K562 (cell line): ENCODE data around the gene ZSCAN29. TPM values are rescaled to one million over a fixed set of nuclear protein-coding genes. Genes with fewer than 3 reads are reported as not detected.
A peak's percentile ranks its signal among the peaks of the same experiment; 100 is the strongest.

Experiments used
- ATAC-seq: fragments of 200-7000 bp; cut with Tn5 transposase; 3 replicates; pipeline ENCODE4 v1.9.1; 2020; ENCODE audit warnings: moderate library complexity
- BruUV-seq: library from RNA; stranded (reverse); fragments of 400-500 nt; replicated peaks from 2 replicates; lab custom pipeline; 2021; lab: Mats Ljungman, UMichigan
- CTCF ChIA-PET: fragments of 300-600 bp; formaldehyde crosslinking; extraction: SDS; loops from one replicate; lab custom pipeline; 2021; ENCODE audit warnings: low intra/inter-chr PET ratio; lab: Yijun Ruan, JAX
- POLR2A ChIA-PET: fragments of 300-600, 350-650 bp; sonication (Branson Sonifier 250); formaldehyde crosslinking; extraction: SDS; loops from one replicate; lab custom pipeline; 2021; ENCODE audit warnings: antibody characterized with exemption, inconsistent platforms; lab: Yijun Ruan, JAX
- DNase-seq, 4 experiments: peaks; one replicate each; pipeline versions ENCODE4 v3.0.0 to v3.0.0-alpha.2; 2011 to 2018; ENCODE audit warnings: low spot score in 3 of 4, mixed read lengths in 3 of 4; ENCODE audit errors: extremely low read depth in 1 of 4
- FAIRE-seq: peaks from 2 replicates; lab custom pipeline; 2011; peaks lifted over from hg19 to GRCh38; lab: Jason Lieb, UNC
- H2AFZ ChIP-seq: 2 replicates; pipeline ENCODE4 v1.6.0; 2011; ENCODE audit warnings: low read depth, low read length, control low read depth, inconsistent platforms
- H3K27ac ChIP-seq: fragments of 200-600 bp; 3 replicates; pipeline ENCODE4 v1.8.0; 2011; ENCODE audit warnings: low read depth, mild to moderate bottlenecking, control low read depth, inconsistent platforms, low read length, moderate library complexity, mixed read lengths; ENCODE audit errors: extremely low read depth
- H3K27me3 ChIP-seq, 2 experiments: fragments of 300-600 bp in 1 of 2; 2 replicates in 1 of 2; 3 replicates in 1 of 2; pipeline versions ENCODE4 v1.6.0 to v1.8.0; 2011; ENCODE audit warnings: inconsistent platforms in 2 of 2, low read length in 2 of 2, mild to moderate bottlenecking in 1 of 2, mixed read lengths in 1 of 2, moderate library complexity in 1 of 2; ENCODE audit not compliant: control insufficient read depth in 2 of 2, insufficient read depth in 2 of 2
- H3K36me3 ChIP-seq: fragments of 300-600 bp; 3 replicates; pipeline ENCODE4 v1.8.0; 2011; ENCODE audit warnings: mild to moderate bottlenecking, low read length, inconsistent platforms; ENCODE audit not compliant: control insufficient read depth, insufficient read depth
- H3K4me1 ChIP-seq, 2 experiments: fragments of 200-600 bp in 1 of 2; replicated peaks in 1 of 2; 2 replicates in 1 of 2; 3 replicates in 1 of 2; pipeline versions ENCODE4 v1.5.1 to v1.8.0; 2011; ENCODE audit warnings: inconsistent platforms in 2 of 2, low read length in 2 of 2, mild to moderate bottlenecking in 1 of 2, mixed read lengths in 1 of 2, moderate library complexity in 1 of 2; ENCODE audit not compliant: control insufficient read depth in 2 of 2, insufficient read depth in 2 of 2
- H3K4me2 ChIP-seq: 2 replicates; pipeline ENCODE4 v1.6.1; 2011; ENCODE audit warnings: low read length, control low read depth, inconsistent platforms, mixed read lengths; ENCODE audit not compliant: insufficient read depth
- H3K4me3 ChIP-seq: fragments of 200-600 bp; sonication (generic), shearing (Covaris generic); 2 replicates; pipeline ENCODE4 v1.5.1; 2016; ENCODE audit warnings: control low read depth, inconsistent platforms
- H3K79me2 ChIP-seq: fragments of 200-600 bp; 3 replicates; pipeline ENCODE4 v1.8.0; 2011; ENCODE audit warnings: low read length, inconsistent platforms; ENCODE audit not compliant: control insufficient read depth, insufficient read depth
- H3K9ac ChIP-seq, 2 experiments: 2 replicates each; pipeline versions ENCODE4 v1.6.0 to v1.6.1; 2011; ENCODE audit warnings: low read depth in 2 of 2, low read length in 2 of 2, control low read depth in 1 of 2, inconsistent platforms in 1 of 2, mild to moderate bottlenecking in 1 of 2, mixed read lengths in 1 of 2; ENCODE audit not compliant: insufficient read depth in 1 of 2
- H3K9me1 ChIP-seq: one replicate; pipeline ENCODE4 v1.6.0; 2011; ENCODE audit warnings: inconsistent platforms, mild to moderate bottlenecking, low read length, moderate library complexity; ENCODE audit not compliant: control insufficient read depth, insufficient read depth
- H3K9me3 ChIP-seq: replicated peaks from 2 replicates; pipeline ENCODE4 v1.5.1; 2011; ENCODE audit warnings: low read depth, low read length, inconsistent platforms; ENCODE audit not compliant: control insufficient read depth, insufficient read depth
- H4K20me1 ChIP-seq: replicated peaks from 2 replicates; pipeline ENCODE4 v1.6.1; 2011; ENCODE audit warnings: low read length, inconsistent platforms, mixed read lengths; ENCODE audit not compliant: control insufficient read depth, insufficient read depth
- CEBPG ChIP-seq, 3 experiments: fragments of 200-800 bp in 1 of 3; sonication (Bioruptor generic) in 1 of 3; sonication (generic) in 1 of 3; formaldehyde crosslinking in 1 of 3; IDR thresholded peaks in 2 of 3; conservative IDR thresholded peaks in 1 of 3; 2 replicates each; pipeline versions ENCODE4 v1.6.1 to v1.8.0; 2016 to 2022; ENCODE audit warnings: missing compliant biosample characterization in 2 of 3, missing genetic modification characterization in 2 of 3, mild to moderate bottlenecking in 1 of 3, missing genetic modification reagents in 1 of 3
- DACH1 ChIP-seq: fragments of 450-650 bp; IDR thresholded peaks from 2 replicates; pipeline ENCODE4 v1.6.1; 2018; ENCODE audit not compliant: partially characterized antibody
- IFI16 ChIP-seq: fragments of 250-450 bp; sonication (Bioruptor Pico); IDR thresholded peaks from 2 replicates; pipeline ENCODE4 v2.1.2; 2022; ENCODE audit warnings: mild to moderate bottlenecking, inconsistent platforms
- MTF1 ChIP-seq: fragments of 250-450 bp; sonication (Bioruptor Pico); IDR thresholded peaks from 2 replicates; pipeline ENCODE4 v1.9.0; 2021; ENCODE audit warnings: moderate library complexity, mild to moderate bottlenecking, inconsistent platforms, borderline replicate concordance
- NR2C2 ChIP-seq, 2 experiments: fragments of 200-800 bp in 1 of 2; sonication (Bioruptor generic) in 1 of 2; sonication (generic) in 1 of 2; formaldehyde crosslinking in 1 of 2; IDR thresholded peaks; 2 replicates each; pipeline versions ENCODE4 v1.6.1 to v1.8.0; 2016 to 2022; ENCODE audit warnings: mild to moderate bottlenecking in 1 of 2, missing compliant biosample characterization in 1 of 2, missing genetic modification characterization in 1 of 2, missing genetic modification reagents in 1 of 2
- TEAD1 ChIP-seq, 2 experiments: fragments of 450-650 bp in 1 of 2; sonication (generic) in 1 of 2; formaldehyde crosslinking; IDR thresholded peaks; 2 replicates each; pipeline versions ENCODE4 v1.4.0 to v1.8.0; 2020 to 2022; ENCODE audit warnings: mild to moderate bottlenecking in 2 of 2, missing genetic modification reagents in 1 of 2
- WGBS: fragments of 100-300 bp; shearing (Covaris generic); methylation state at CpG from one replicate; pipeline ENCODE4 v1.1.6; 2016; ENCODE audit warnings: low coverage, mixed read lengths; ENCODE audit not compliant: insufficient coverage; ENCODE audit errors: missing lambda C conversion rate; 5-methylcytosine and 5-hydroxymethylcytosine counted together
- in situ Hi-C: fragments of 300-500 bp; cut with MboI; formaldehyde crosslinking; loops from 4 replicates; pipeline ENCODE4 v1.15.0; 2018; ENCODE audit warnings: inconsistent platforms, mixed read lengths
- intact Hi-C: fragments of 100-400 bp; cut with micrococcal nuclease; formaldehyde crosslinking; loops from 2 replicates; pipeline ENCODE4 v1.14.2; 2022
- polyA plus RNA-seq, 8 experiments: library from polyadenylated mRNA; depleted of rRNA in 4 of 8; stranded (reverse) in 5 of 8; unstranded in 3 of 8; fragments of >200 nt; fragmentation: Nextera tagmentation in 2 of 8; fragmentation: Illumina TruSeq in 1 of 8; extraction: Ambion mirVana in 2 of 8; extraction: Trizol in 1 of 8; gene quantifications; 2 replicates each; pipeline versions ENCODE4 v1.2.1 to v1.2.3, GENCODE V29; 2011 to 2014; ENCODE audit warnings: inconsistent platforms in 1 of 8, missing spikeins in 1 of 8
- total RNA-seq, 7 experiments: library from RNA; depleted of rRNA in 6 of 7; stranded (reverse); fragments of >200 nt in 6 of 7; fragmentation: Illumina TruSeq in 2 of 7; extraction: Trizol in 2 of 7; gene quantifications; 2 replicates each; pipeline versions ENCODE4 v1.2.1 to v1.2.3, GENCODE V29; 2011 to 2021; ENCODE audit warnings: low replicate concordance in 1 of 7

The ZSCAN29 gene
- total and polyA plus RNA-seq, 9 of the 15 experiments (the other 6 are each of a cell fraction or from before 2014, with no cell fraction given): 2.5 to 28.6 (median 19.7) TPM

- no peaks in the 10 kb centered on the region for H3K79me2 ChIP-seq
- peaks cover 92% of the 10 kb centered on the region for H3K36me3 ChIP-seq
- H3K4me1 ChIP-seq: peaks cover 0 to 22% of the 10 kb centered on the region in 2 experiments; a peak in 2 of 5 replicates
- in situ Hi-C loops: no loop called here
- TF ChIP-seq IFI16 (CRISPR knock-in tag) (no peak), NR2C2 (CRISPR knock-in tag; IDR thresholded peaks at IDR 0.05) (no peak), NR2C2 (tag; IDR thresholded peaks at IDR 0.05) (no peak), MTF1 (CRISPR knock-in tag) (no peak), DACH1 (no peak), CEBPG (CRISPR knock-in tag; IDR thresholded peaks at IDR 0.05) (no peak), CEBPG (tag; conservative IDR thresholded peaks at IDR 0.05 in 1 of 2, IDR thresholded peaks at IDR 0.05 in 1 of 2) (no peak), TEAD1 (CRISPR knock-in tag; IDR thresholded peaks at IDR 0.05) (no peak)
- FAIRE-seq: no peak
- no peaks in the 10 kb centered on the region for H3K9me3 ChIP-seq
- 83% methylated on average over 2 of the region's 2 CpGs for WGBS
- no peak for DNase-seq
- no peaks in the 10 kb centered on the region for H3K27me3 ChIP-seq
- no peaks in the 10 kb centered on the region for H3K9me1 ChIP-seq
- ChIA-PET POLR2A (interaction anchor here (0.7 to 1.3 kb wide), 4 partner anchors 9 to 370 kb away, joined by 3 to 4 read pairs (median 3); partner anchors contain the start of gene ELL3), CTCF (no interaction called here)
- no peaks in the 10 kb centered on the region for H4K20me1 ChIP-seq
- H3K4me3 ChIP-seq: no peak overlapping the region
- intact Hi-C loops: no loop called here
- no peak overlapping the region for H3K9ac ChIP-seq
- ATAC-seq: no peak
- H3K27ac ChIP-seq: no peak overlapping the region
- BruUV-seq: TSS peak; percentile 18
- H3K4me2 ChIP-seq: no peak overlapping the region
- no peak overlapping the region for H2AFZ ChIP-seq
These were observed 35.3 kb upstream of the ZSCAN29 start for GRCh38 chr15:43406189-43406588.
